AG09319 (cell line): ENCODE results near the gene ANXA5.

ENCODE experiments used
- DNase-seq: peaks from one replicate; pipeline ENCODE4 v3.0.0-alpha.2; 2010; ENCODE audit warnings: low read depth; ENCODE audit errors: extremely low read depth
- TF ChIP-seq, protein P1 (sequence below): IDR thresholded peaks from 2 replicates; pipeline ENCODE4 v1.5.1; 2011; ENCODE audit warnings: low read depth, mild to moderate bottlenecking, inconsistent platforms, low read length, moderate library complexity

The ANXA5 gene

DNA sequence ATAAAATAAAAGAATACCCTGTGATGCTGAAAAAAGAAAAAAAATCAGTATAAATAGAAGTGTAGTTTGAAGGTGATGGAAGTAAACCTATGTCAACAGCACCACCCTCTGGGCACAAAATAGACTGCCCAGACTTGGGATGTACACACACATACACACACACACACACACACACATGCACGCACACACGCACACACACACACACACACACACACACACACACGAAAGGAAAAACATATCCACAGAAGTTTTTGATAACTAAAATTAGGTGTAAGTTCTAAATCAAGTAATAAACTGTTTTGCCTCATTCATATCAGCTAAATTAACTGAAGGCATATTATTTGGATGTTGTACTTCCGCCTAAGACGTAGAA, 40.5 kb downstream of the ANXA5 start:
- DNase-seq = peak; percentile 51
- TF ChIP-seq, protein P1, sequence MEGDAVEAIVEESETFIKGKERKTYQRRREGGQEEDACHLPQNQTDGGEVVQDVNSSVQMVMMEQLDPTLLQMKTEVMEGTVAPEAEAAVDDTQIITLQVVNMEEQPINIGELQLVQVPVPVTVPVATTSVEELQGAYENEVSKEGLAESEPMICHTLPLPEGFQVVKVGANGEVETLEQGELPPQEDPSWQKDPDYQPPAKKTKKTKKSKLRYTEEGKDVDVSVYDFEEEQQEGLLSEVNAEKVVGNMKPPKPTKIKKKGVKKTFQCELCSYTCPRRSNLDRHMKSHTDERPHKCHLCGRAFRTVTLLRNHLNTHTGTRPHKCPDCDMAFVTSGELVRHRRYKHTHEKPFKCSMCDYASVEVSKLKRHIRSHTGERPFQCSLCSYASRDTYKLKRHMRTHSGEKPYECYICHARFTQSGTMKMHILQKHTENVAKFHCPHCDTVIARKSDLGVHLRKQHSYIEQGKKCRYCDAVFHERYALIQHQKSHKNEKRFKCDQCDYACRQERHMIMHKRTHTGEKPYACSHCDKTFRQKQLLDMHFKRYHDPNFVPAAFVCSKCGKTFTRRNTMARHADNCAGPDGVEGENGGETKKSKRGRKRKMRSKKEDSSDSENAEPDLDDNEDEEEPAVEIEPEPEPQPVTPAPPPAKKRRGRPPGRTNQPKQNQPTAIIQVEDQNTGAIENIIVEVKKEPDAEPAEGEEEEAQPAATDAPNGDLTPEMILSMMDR = peak; percentile 47

DNA sequence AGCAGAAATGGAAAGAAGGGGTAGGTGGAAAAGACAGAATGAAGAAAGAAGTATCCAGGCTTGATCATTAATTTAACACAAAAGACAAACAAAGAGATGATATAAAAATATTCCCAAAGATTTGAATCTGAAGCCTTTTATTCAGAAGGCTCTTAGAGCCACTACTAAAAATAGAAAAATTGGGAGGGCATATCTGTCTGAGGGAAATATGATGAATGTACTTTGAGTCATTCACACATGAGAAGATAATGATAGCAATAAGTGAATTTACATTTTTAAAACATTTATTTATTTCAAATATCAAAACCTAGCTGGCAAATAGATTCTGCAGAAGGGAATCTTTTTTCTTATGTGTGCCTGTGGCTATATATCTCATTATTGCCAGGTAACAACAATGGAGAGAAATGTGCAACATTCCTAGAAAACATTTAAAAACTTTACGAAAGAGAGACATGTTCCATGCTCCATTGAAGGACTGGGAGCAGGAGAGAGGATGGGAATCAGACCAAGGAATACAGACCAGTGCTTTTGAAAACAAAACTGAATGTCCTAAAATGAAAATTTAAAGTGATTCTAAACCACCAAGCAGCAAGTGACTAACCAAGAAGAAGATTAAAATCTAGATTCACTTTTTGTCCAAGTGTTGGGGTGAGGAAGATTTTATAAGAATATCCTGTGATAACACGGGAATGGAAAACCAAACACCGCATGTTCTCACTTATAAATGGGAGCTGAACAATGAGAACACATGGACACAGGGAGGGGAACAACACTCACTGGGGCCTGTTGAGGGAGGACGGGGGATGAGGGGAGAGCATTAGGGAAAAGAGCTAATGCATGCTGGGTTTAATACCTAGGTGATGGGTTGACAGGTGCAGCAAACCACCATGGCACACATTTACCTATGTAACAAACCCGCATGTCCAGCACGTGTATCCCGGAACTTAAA, 41.2 kb downstream of the ANXA5 start:
- DNase-seq = no peak
- TF ChIP-seq, protein P1 = no peak

DNA sequence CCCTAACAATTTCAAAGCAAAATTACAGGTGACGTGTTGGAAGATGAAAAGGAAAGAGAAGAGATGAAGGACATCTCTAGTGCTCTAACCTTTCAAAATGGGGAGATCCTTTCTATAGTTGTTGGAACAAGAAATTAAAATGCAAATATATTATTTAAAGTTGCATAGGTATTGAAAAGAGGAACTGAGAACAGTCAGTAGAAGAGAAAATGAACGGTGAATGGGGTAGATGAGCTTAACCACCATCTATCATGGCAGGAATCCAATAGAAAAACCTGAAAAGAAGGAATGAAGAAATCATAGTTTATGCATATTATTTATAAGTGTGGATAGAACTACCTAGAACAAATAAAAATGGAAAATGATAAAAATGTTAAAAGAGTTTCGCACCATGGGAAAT, 42.0 kb downstream of the ANXA5 start:
- no peak for DNase-seq
- TF ChIP-seq, protein P1 = no peak

DNA sequence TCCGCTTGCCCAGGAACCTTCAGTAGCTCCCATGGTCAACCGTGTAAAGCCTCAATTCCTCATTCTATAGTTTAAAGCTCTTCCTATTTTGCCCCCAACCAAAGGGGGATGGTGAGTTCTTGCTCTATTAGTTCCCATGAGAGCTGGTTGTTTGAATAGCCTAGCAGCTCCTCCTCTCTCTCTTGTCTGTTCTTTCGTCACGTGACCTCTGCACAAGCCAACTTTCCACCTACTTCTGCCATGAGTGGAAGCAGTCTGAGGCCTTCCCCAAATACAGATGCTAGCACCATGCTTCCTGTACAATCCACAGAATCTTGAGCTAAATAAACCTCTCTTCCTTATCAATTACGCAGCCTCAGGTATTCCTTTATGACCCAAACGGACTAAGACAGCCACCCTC, 42.8 kb downstream of the ANXA5 start:
- no peak for DNase-seq

DNA sequence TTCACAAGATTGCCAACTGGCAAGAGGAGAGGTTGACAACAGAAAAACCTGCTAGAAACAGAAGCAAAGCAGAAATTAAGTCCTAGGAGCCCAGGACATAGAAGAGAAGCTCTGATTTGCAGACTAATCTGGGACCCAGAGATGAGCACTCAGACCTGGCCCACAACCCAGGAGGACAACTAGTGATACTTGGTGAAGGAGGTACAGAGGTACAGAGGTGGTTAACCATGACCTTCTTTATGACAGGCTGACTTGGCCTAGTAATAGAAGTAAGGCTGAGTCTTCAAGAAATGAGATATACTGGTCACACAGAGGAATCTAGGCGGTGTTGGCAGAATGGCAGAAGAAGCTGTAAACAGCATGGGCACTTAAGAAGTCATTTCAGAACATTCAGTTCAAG, 43.6 kb downstream of the ANXA5 start:
- TF ChIP-seq, protein P1 = no peak
- no peak for DNase-seq

More for the DNA sequence above, 42.8 kb downstream of the ANXA5 start:
- TF ChIP-seq, protein P1 = no peak

DNA sequence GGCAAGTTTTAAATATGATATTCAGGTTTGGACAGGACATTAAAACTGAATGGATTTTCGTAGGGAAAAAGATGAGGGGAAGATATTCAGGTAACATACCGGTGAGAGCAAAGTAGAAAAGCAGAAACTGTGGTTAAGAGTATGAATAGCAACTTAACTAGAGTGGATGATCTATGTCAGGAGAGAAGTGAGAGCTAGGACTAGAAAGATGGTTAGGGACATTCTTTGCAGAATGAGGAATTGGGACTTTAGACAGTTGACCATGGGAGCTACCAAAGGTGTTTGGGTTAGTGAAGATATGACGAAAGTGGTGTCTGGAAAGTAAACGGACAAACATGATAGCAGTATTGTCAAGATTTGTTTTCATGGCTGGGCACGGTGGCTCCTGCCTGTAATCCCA, 45.2 kb downstream of the ANXA5 start:
- TF ChIP-seq, protein P1 = no peak
- no peak for DNase-seq

DNA sequence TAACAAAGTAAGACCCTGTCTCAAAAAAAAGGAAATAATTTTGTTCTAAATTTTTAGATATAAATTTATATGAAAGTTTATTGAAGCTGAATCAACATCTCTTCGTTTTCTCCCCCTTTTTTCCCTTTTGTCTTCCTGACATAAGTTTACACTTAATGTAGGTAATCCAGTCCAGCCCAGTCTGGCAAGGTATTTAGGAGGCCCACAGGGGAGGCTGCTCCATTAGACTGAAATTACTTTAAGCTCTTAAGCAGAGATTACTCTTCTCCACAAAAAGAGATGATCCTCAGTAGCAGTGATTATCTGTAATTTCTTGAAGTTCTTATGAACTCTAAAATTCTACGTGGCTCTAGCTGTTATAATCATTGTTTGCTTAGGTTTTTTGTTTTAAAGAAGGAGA, 46.0 kb downstream of the ANXA5 start:
- DNase-seq = no peak
- TF ChIP-seq, protein P1 = no peak
